Upper lobe of right lung (tissue), 1 donor: ENCODE results near the gene SEC24B. TPM values are rescaled to one million over a fixed set of nuclear protein-coding genes. Genes with fewer than 3 reads are reported as not detected.

Experiments
- ATAC-seq: fragments of 200-7000 bp; cut with Tn5 transposase; one replicate; pipeline ENCODE4 v1.9.1; 2020; ENCODE audit warnings: mild to moderate bottlenecking, moderate library complexity
- DNase-seq: peaks from one replicate; pipeline ENCODE4 v3.0.0-alpha.2; 2020
- H3K27ac ChIP-seq: fragments of 200-600 bp; one replicate; pipeline ENCODE4 v1.8.0; 2022
- H3K27me3 ChIP-seq: fragments of 200-600 bp; one replicate; pipeline ENCODE4 v1.8.0; 2022; ENCODE audit warnings: mild to moderate bottlenecking
- H3K36me3 ChIP-seq: fragments of 200-600 bp; one replicate; pipeline ENCODE4 v1.8.0; 2022
- H3K4me1 ChIP-seq: fragments of 200-600 bp; one replicate; pipeline ENCODE4 v1.8.0; 2022
- H3K4me3 ChIP-seq: fragments of 200-600 bp; one replicate; pipeline ENCODE4 v1.8.0; 2022; ENCODE audit warnings: mild to moderate bottlenecking
- H3K9me3 ChIP-seq: fragments of 200-600 bp; one replicate; pipeline ENCODE4 v1.8.0; 2022
- intact Hi-C: fragments of 100-400 bp; cut with DNase I; formaldehyde crosslinking; loops from one replicate; pipeline ENCODE4 v1.11.0; 2022
- total RNA-seq: library from RNA; stranded (reverse); fragmentation: NEBNext Ultra II Directional; extraction: Animal tissue kit (Norgen Biotek cat#: 25700); gene quantifications from one replicate; pipeline ENCODE4 v1.2.1, GENCODE V29; 2021
- TF ChIP-seq, protein P1 (sequence below): fragments of 200-600 bp; IDR thresholded peaks from one replicate; pipeline ENCODE4 v1.8.0; 2022; ENCODE audit warnings: antibody characterized with exemption
- donor health status: DM: no; HTN: yes; CAD: no; lungs with severe emphysema.

Gene SEC24B
- total RNA-seq, 1 donor from 2014 or later, result 34.6 TPM

DNA sequence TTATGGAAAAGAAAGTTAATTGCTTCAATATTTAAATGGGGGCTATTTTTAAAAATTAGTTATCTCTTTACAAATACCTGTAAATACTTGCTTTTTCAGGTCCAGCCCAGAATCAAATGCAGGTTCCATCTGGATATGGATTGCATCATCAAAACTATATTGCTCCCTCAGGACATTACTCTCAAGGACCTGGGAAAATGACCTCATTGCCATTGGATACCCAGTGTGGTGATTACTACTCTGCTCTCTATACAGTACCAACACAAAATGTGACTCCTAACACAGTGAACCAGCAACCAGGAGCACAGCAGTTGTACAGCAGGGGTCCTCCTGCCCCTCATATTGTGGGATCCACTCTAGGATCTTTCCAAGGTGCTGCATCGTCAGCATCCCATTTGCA, 29.2 kb downstream of the SEC24B start:
- Histone ChIP-seq H3K36me3 (peaks cover 21% of the 10 kb centered on the region), H3K27me3 (no peaks in the 10 kb centered on the region), H3K4me1 (no peaks in the 10 kb centered on the region), H3K27ac (no peak overlapping the region), H3K9me3 (no peaks in the 10 kb centered on the region), H3K4me3 (no peak overlapping the region)
- DNase-seq, result no peak
- ATAC-seq, result no peak
- TF ChIP-seq, protein P1, sequence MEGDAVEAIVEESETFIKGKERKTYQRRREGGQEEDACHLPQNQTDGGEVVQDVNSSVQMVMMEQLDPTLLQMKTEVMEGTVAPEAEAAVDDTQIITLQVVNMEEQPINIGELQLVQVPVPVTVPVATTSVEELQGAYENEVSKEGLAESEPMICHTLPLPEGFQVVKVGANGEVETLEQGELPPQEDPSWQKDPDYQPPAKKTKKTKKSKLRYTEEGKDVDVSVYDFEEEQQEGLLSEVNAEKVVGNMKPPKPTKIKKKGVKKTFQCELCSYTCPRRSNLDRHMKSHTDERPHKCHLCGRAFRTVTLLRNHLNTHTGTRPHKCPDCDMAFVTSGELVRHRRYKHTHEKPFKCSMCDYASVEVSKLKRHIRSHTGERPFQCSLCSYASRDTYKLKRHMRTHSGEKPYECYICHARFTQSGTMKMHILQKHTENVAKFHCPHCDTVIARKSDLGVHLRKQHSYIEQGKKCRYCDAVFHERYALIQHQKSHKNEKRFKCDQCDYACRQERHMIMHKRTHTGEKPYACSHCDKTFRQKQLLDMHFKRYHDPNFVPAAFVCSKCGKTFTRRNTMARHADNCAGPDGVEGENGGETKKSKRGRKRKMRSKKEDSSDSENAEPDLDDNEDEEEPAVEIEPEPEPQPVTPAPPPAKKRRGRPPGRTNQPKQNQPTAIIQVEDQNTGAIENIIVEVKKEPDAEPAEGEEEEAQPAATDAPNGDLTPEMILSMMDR, result no peak
- intact Hi-C loops, result no loop called here

DNA sequence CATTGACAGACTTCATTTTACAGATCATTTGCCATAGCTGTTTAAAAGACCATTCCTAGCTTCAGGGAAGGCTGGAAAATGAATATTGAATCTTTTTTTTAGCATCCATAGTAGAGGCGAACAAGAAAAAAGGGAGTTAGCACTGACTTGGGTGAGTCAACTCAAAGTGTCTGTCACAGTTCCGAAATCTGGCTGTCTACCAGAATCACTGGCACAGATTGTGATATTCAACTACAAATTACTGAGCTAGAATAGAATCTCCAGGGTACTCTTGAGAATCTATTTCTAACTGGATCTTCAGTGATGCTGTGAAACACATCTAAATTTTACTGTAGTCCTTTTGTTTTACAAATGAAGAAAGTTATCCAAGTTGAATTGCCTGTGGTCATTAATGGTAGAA, 31.5 kb downstream of the SEC24B start:
- TF ChIP-seq, protein P1, result no peak
- no peaks in the 10 kb centered on the region for H3K27me3 ChIP-seq
- no peaks in the 10 kb centered on the region for H3K9me3 ChIP-seq
- DNase-seq, result no peak
- intact Hi-C loops, result no loop called here
- ATAC-seq, result no peak
- no peak overlapping the region for H3K27ac ChIP-seq
- H3K4me1 ChIP-seq, result no peaks in the 10 kb centered on the region
- H3K4me3 ChIP-seq, result no peak overlapping the region
- H3K36me3 ChIP-seq, result peaks cover 25% of the 10 kb centered on the region

DNA sequence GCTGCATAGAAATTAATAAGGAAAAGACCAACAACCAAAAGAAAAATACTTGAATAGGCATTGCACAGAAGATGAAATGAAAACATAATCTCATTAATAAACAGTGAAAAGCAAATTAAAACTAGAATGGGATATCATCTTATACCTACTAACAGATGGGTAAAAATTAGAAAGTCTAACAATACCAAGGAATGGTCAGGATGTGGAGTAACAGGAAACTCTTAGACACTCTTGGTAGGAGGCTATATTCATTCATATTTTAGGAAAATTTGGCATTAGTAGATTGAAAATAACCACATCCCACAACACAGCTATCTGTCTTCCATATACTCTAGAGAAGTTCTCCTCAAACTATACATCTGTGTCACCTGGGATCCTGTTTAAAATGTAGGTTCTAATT, 36.3 kb downstream of the SEC24B start:
- TF ChIP-seq, protein P1, result no peak
- no peaks in the 10 kb centered on the region for H3K27me3 ChIP-seq
- H3K4me1 ChIP-seq, result no peaks in the 10 kb centered on the region
- ATAC-seq (no peak), DNase-seq (no peak)
- no peak overlapping the region for H3K27ac ChIP-seq
- no peaks in the 10 kb centered on the region for H3K9me3 ChIP-seq
- peaks cover 21% of the 10 kb centered on the region for H3K36me3 ChIP-seq
- H3K4me3 ChIP-seq, result no peak overlapping the region
- intact Hi-C loops, result no loop called here

DNA sequence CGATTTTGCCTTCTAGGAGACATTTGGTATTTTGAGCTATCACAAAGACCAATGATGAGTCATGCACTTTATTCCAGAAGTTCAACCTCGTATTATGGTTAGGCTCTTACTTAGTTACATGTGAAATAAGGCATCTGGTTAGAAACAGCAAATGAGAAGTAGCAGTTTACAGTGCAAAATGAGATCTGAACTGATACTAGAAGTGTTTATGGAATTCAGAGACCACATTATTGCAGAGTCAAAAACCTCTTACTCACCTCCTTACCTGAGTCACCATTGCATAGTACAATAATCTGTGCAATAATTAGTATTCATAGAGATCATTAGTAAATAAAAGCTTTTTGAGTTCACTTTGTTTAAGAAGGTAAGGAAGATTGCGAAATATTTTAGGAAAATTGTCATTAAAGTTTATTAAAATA, 38.7 kb downstream of the SEC24B start:
- DNase-seq (no peak), ATAC-seq (no peak)
- Histone ChIP-seq H3K27me3 (no peaks in the 10 kb centered on the region), H3K27ac (no peak overlapping the region), H3K9me3 (no peaks in the 10 kb centered on the region), H3K36me3 (peaks cover 24% of the 10 kb centered on the region), H3K4me3 (no peak overlapping the region), H3K4me1 (no peaks in the 10 kb centered on the region)
- intact Hi-C loops, result no loop called here
- TF ChIP-seq, protein P1, result no peak

DNA sequence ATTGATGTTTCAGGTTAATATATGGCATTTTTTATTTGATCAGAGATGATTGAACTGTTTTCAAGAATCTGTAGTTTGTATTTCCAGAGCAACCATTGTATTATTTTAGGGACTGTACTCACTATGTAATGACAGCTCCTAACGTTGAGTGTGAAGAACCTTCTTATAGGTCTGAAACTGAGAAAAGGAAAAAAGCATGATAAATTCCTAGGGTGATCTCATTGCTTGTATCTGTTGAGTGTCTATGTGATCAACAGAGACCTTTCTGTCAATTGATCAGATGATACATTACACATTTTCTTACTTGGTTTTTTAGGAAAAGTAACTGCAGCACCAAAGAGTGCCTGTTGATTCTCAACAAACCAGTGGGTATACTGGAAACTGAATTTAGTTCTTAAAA, 40.2 kb downstream of the SEC24B start:
- no peak for DNase-seq

More for the DNA sequence above, 40.2 kb downstream of the SEC24B start:
- H3K4me3 ChIP-seq, result no peak overlapping the region
- no peaks in the 10 kb centered on the region for H3K4me1 ChIP-seq
- no peak overlapping the region for H3K27ac ChIP-seq
- no peaks in the 10 kb centered on the region for H3K9me3 ChIP-seq
- TF ChIP-seq, protein P1, result no peak
- peaks cover 22% of the 10 kb centered on the region for H3K36me3 ChIP-seq
- ATAC-seq, result no peak
- intact Hi-C loops, result no loop called here
- no peaks in the 10 kb centered on the region for H3K27me3 ChIP-seq
